Ishikawa (cell line): ENCODE results near the gene VPS11.

ENCODE experiments used
- CEBPB ChIP-seq: IDR thresholded peaks from 2 replicates; pipeline ENCODE4 v1.6.1; 2012
- EP300 ChIP-seq: IDR thresholded peaks from 2 replicates; pipeline ENCODE4 v1.6.1; 2012; ENCODE audit warnings: borderline replicate concordance
- FOXM1 ChIP-seq: IDR thresholded peaks from 2 replicates; pipeline ENCODE4 v1.6.1; 2012; ENCODE audit warnings: low read depth, borderline replicate concordance
- MAX ChIP-seq: IDR thresholded peaks from 2 replicates; pipeline ENCODE4 v1.6.1; 2012
- NFIC ChIP-seq: IDR thresholded peaks from 2 replicates; pipeline ENCODE4 v1.6.1; 2012
- RAD21 ChIP-seq: IDR thresholded peaks from 2 replicates; pipeline ENCODE4 v1.6.1; 2012; ENCODE audit warnings: low read depth
- REST ChIP-seq: IDR thresholded peaks from 2 replicates; pipeline ENCODE4 v1.6.1; 2012; ENCODE audit warnings: low read depth, mild to moderate bottlenecking
- TAF1 ChIP-seq: IDR thresholded peaks from 2 replicates; pipeline ENCODE4 v1.6.1; 2012; ENCODE audit warnings: low read depth, mild to moderate bottlenecking
- TCF12 ChIP-seq: IDR thresholded peaks from 2 replicates; pipeline ENCODE4 v1.6.1; 2012; ENCODE audit warnings: low read depth
- TEAD4 ChIP-seq: IDR thresholded peaks from 2 replicates; pipeline ENCODE4 v1.6.1; 2012
- ZBTB7A ChIP-seq: IDR thresholded peaks from 2 replicates; pipeline ENCODE4 v1.6.1; 2012; ENCODE audit warnings: low read depth
- TF ChIP-seq, protein P1 (sequence below): IDR thresholded peaks from 2 replicates; pipeline ENCODE4 v1.6.1; 2012

DNA sequence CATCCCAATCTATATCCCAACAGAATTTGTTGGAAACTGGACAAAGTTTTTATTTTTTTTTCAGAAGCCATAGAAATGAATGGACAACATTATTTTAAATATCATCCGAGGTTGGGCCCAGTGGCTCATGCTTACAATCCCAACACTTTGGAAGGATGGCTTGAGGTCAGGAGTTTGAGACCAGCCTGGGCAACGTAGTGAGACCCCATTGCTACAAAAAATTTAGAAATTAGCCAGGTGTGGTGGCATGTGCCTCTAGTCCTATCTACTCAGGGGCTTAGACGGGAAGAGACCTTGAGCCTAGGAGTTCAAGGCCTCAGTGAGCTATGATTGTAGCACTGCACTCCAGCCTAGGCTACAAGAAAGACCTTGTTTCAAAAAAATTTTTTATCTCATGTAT, 32.8 kb upstream of the VPS11 start:
- TF ChIP-seq, protein P1, sequence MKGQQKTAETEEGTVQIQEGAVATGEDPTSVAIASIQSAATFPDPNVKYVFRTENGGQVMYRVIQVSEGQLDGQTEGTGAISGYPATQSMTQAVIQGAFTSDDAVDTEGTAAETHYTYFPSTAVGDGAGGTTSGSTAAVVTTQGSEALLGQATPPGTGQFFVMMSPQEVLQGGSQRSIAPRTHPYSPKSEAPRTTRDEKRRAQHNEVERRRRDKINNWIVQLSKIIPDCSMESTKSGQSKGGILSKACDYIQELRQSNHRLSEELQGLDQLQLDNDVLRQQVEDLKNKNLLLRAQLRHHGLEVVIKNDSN: no peak
- TF ChIP-seq FOXM1 (no peak), RAD21 (no peak), TAF1 (no peak), NFIC (no peak), ZBTB7A (no peak), EP300 (no peak), CEBPB (no peak), MAX (no peak), TCF12 (no peak), REST (no peak), TEAD4 (no peak)
